HepG2 (cell line): ENCODE results near the gene TPGS1. TPM values are rescaled to one million over a fixed set of nuclear protein-coding genes. Genes with fewer than 3 reads are reported as not detected.

Experiments used
- EED ChIP-seq: sonication (generic); formaldehyde crosslinking; IDR thresholded peaks from 2 replicates; pipeline ENCODE4 v1.5.0; 2020; ENCODE audit warnings: mild to moderate bottlenecking, missing genetic modification reagents
- HNRNPK ChIP-seq: fragments of 200-400 bp; formaldehyde crosslinking; IDR thresholded peaks from 2 replicates; pipeline ENCODE4 v1.6.1; 2018; ENCODE audit warnings: low read length, low read depth, moderate library complexity, mild to moderate bottlenecking; ENCODE audit not compliant: poor library complexity, severe bottlenecking
- IKZF4 ChIP-seq: sonication (generic); formaldehyde crosslinking; IDR thresholded peaks from 2 replicates; pipeline ENCODE4 v1.5.1; 2020; ENCODE audit warnings: borderline replicate concordance, mild to moderate bottlenecking, low read depth, missing genetic modification reagents; ENCODE audit errors: not compliant biosample characterization
- KDM6A ChIP-seq: IDR thresholded peaks from 2 replicates; pipeline ENCODE4 v1.6.1; 2016; ENCODE audit warnings: low read depth
- MBNL3 ChIP-seq: fragments of 250-450 bp; sonication (Bioruptor Pico); conservative IDR thresholded peaks from 2 replicates; pipeline ENCODE4 v1.8.0; 2022; ENCODE audit warnings: mild to moderate bottlenecking, inconsistent platforms
- NR1H2 ChIP-seq: sonication (generic); formaldehyde crosslinking; IDR thresholded peaks from 2 replicates; pipeline ENCODE4 v1.8.1; 2022; ENCODE audit warnings: low read depth, missing genetic modification reagents, borderline replicate concordance
- PAWR ChIP-seq: sonication (generic); formaldehyde crosslinking; IDR thresholded peaks from 2 replicates; pipeline ENCODE4 v1.4.0; 2020; ENCODE audit warnings: missing genetic modification reagents, mild to moderate bottlenecking, borderline replicate concordance
- POGZ ChIP-seq: sonication (generic); formaldehyde crosslinking; IDR thresholded peaks from 2 replicates; pipeline ENCODE4 v1.4.0; 2020; ENCODE audit warnings: mild to moderate bottlenecking, missing genetic modification reagents
- RCOR2 ChIP-seq: IDR thresholded peaks from 2 replicates; pipeline ENCODE4 v1.6.1; 2016; ENCODE audit warnings: missing biosample characterization, missing genetic modification reagents
- REXO4 ChIP-seq: sonication (generic); formaldehyde crosslinking; IDR thresholded peaks from 2 replicates; pipeline ENCODE4 v1.8.0; 2022; ENCODE audit warnings: missing genetic modification reagents, mild to moderate bottlenecking, borderline replicate concordance
- SNAI1 ChIP-seq: sonication (generic); formaldehyde crosslinking; IDR thresholded peaks from 2 replicates; pipeline ENCODE4 v1.5.0; 2020; ENCODE audit warnings: mild to moderate bottlenecking, missing genetic modification reagents, borderline replicate concordance
- STAT5B ChIP-seq: sonication (generic); formaldehyde crosslinking; IDR thresholded peaks from 2 replicates; pipeline ENCODE4 v1.4.0; 2020; ENCODE audit warnings: missing genetic modification reagents
- TCF7L2 ChIP-seq: IDR thresholded peaks from 2 replicates; pipeline ENCODE4 v1.6.1; 2011; ENCODE audit warnings: mild to moderate bottlenecking, low read depth, low read length, moderate library complexity
- TGIF2 ChIP-seq: IDR thresholded peaks from 2 replicates; pipeline ENCODE4 v1.6.1; 2016; ENCODE audit warnings: control low read depth, missing compliant biosample characterization
- TRIM24 ChIP-seq: sonication (generic); formaldehyde crosslinking; IDR thresholded peaks from 2 replicates; pipeline ENCODE4 v1.8.0; 2022; ENCODE audit warnings: mild to moderate bottlenecking, missing genetic modification reagents
- ZFP36L1 ChIP-seq: sonication (generic); formaldehyde crosslinking; IDR thresholded peaks from 2 replicates; pipeline ENCODE4 v1.8.0; 2022; ENCODE audit warnings: mild to moderate bottlenecking, missing genetic modification reagents, moderate library complexity
- ZKSCAN1 ChIP-seq: fragments of 150-350 bp; IDR thresholded peaks from 2 replicates; pipeline ENCODE4 v1.6.1; 2014; ENCODE audit warnings: low read length
- ZNF138 ChIP-seq: sonication (generic); formaldehyde crosslinking; IDR thresholded peaks from 2 replicates; pipeline ENCODE4 v1.5.0; 2020; ENCODE audit warnings: mild to moderate bottlenecking, low read depth, missing genetic modification reagents
- ZNF780A ChIP-seq: sonication (generic); formaldehyde crosslinking; IDR thresholded peaks from 2 replicates; pipeline ENCODE4 v1.8.0; 2022; ENCODE audit warnings: mild to moderate bottlenecking, missing genetic modification reagents, moderate library complexity
- polyA plus RNA-seq, 8 experiments: library from polyadenylated mRNA; depleted of rRNA in 3 of 8; stranded (reverse) in 7 of 8; unstranded in 1 of 8; fragments of >200 nt; fragmentation: Illumina TruSeq in 4 of 8; extraction: Trizol in 4 of 8; gene quantifications; 2 replicates each; pipeline versions ENCODE4 v1.2.1 to v1.2.3, GENCODE V29; 2011 to 2016; ENCODE audit warnings: low read depth in 4 of 8, missing spikeins in 1 of 8, mixed read lengths in 1 of 8; ENCODE audit not compliant: insufficient read depth in 1 of 8
- total RNA-seq, 5 experiments: library from RNA; depleted of rRNA; stranded (reverse); fragments of >200 nt; fragmentation: Illumina TruSeq; extraction: Trizol; gene quantifications; 2 replicates each; pipeline ENCODE4 v1.2.3, GENCODE V29; 2016; ENCODE audit warnings: low read depth in 1 of 5
- TF ChIP-seq, protein P1 (sequence below): sonication (generic); formaldehyde crosslinking; IDR thresholded peaks from 2 replicates; pipeline ENCODE4 v1.4.0; 2020; ENCODE audit warnings: missing genetic modification reagents
- TF ChIP-seq, protein P2 (sequence below): sonication (generic); formaldehyde crosslinking; IDR thresholded peaks from 2 replicates; pipeline ENCODE4 v1.8.0; 2022; ENCODE audit warnings: mild to moderate bottlenecking, missing genetic modification reagents; ENCODE audit not compliant: insufficient replicate concordance
- TF ChIP-seq, protein P3 (sequence below): sonication (generic); formaldehyde crosslinking; IDR thresholded peaks from 2 replicates; pipeline ENCODE4 v1.5.1; 2020; ENCODE audit warnings: mild to moderate bottlenecking, missing genetic modification reagents, moderate library complexity
- TF ChIP-seq, protein P4 (sequence below): sonication (generic); formaldehyde crosslinking; IDR thresholded peaks from 2 replicates; pipeline ENCODE4 v1.8.0; 2022; ENCODE audit warnings: low read depth, missing genetic modification reagents

TPGS1 gene
- total and polyA plus RNA-seq, 2 of the 13 experiments (the other 11 are each of a cell fraction or from before 2014, with no cell fraction given): 1.1 to 6.2 TPM

DNA sequence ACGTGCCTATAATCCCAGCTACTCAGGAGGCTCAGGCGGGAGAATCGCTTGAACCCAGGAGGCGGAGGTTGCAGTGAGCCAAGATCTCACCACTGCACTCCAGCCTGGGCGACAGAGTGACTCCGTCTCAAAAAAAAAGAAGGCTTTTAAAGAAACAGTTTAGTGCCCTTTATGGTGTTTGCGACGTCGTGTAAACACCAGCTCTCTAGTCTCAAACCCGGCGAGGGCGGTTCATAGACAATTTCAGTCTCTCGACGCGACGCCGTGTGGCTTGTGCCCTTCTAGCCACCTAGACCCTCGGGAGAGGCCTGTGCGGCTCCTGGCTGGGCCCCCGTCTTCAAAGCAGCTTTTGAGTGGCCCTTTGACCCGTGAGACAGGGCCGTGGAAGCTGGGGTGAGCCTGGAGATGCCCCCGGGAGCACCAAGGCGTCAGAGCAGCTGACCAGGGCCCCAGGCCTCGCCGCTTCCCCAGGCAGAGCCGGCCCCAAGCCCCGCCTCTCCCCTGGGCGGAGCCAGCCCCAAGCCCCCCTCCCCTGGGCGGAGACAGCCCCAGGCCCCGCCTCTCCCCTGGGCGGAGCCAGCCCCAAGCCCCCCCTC, 16.1 kb upstream of the TPGS1 start (continued):
- TF ChIP-seq, protein P1, sequence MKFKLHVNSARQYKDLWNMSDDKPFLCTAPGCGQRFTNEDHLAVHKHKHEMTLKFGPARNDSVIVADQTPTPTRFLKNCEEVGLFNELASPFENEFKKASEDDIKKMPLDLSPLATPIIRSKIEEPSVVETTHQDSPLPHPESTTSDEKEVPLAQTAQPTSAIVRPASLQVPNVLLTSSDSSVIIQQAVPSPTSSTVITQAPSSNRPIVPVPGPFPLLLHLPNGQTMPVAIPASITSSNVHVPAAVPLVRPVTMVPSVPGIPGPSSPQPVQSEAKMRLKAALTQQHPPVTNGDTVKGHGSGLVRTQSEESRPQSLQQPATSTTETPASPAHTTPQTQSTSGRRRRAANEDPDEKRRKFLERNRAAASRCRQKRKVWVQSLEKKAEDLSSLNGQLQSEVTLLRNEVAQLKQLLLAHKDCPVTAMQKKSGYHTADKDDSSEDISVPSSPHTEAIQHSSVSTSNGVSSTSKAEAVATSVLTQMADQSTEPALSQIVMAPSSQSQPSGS (CRISPR knock-in tag): no peak
- TF ChIP-seq ZFP36L1: no peak
- TF ChIP-seq, protein P2, sequence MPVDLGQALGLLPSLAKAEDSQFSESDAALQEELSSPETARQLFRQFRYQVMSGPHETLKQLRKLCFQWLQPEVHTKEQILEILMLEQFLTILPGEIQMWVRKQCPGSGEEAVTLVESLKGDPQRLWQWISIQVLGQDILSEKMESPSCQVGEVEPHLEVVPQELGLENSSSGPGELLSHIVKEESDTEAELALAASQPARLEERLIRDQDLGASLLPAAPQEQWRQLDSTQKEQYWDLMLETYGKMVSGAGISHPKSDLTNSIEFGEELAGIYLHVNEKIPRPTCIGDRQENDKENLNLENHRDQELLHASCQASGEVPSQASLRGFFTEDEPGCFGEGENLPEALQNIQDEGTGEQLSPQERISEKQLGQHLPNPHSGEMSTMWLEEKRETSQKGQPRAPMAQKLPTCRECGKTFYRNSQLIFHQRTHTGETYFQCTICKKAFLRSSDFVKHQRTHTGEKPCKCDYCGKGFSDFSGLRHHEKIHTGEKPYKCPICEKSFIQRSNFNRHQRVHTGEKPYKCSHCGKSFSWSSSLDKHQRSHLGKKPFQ (CRISPR knock-in tag): no peak
- no peak for TF ChIP-seq POGZ (CRISPR knock-in tag)
- no peak for TF ChIP-seq STAT5B (CRISPR knock-in tag)
- TF ChIP-seq, protein P3, sequence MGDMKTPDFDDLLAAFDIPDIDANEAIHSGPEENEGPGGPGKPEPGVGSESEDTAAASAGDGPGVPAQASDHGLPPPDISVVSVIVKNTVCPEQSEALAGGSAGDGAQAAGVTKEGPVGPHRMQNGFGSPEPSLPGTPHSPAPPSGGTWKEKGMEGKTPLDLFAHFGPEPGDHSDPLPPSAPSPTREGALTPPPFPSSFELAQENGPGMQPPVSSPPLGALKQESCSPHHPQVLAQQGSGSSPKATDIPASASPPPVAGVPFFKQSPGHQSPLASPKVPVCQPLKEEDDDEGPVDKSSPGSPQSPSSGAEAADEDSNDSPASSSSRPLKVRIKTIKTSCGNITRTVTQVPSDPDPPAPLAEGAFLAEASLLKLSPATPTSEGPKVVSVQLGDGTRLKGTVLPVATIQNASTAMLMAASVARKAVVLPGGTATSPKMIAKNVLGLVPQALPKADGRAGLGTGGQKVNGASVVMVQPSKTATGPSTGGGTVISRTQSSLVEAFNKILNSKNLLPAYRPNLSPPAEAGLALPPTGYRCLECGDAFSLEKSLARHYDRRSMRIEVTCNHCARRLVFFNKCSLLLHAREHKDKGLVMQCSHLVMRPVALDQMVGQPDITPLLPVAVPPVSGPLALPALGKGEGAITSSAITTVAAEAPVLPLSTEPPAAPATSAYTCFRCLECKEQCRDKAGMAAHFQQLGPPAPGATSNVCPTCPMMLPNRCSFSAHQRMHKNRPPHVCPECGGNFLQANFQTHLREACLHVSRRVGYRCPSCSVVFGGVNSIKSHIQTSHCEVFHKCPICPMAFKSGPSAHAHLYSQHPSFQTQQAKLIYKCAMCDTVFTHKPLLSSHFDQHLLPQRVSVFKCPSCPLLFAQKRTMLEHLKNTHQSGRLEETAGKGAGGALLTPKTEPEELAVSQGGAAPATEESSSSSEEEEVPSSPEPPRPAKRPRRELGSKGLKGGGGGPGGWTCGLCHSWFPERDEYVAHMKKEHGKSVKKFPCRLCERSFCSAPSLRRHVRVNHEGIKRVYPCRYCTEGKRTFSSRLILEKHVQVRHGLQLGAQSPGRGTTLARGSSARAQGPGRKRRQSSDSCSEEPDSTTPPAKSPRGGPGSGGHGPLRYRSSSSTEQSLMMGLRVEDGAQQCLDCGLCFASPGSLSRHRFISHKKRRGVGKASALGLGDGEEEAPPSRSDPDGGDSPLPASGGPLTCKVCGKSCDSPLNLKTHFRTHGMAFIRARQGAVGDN (CRISPR knock-in tag): peak; percentile 91
- TF ChIP-seq HNRNPK: no peak
- TF ChIP-seq KDM6A: no peak
- TF ChIP-seq EED (CRISPR knock-in tag): no peak
- TF ChIP-seq ZNF780A (CRISPR knock-in tag): no peak
- no peak for TF ChIP-seq ZKSCAN1
- no peak for TF ChIP-seq RCOR2 (CRISPR knock-in tag)
- no peak for TF ChIP-seq IKZF4
- TF ChIP-seq PAWR (CRISPR knock-in tag): no peak
- TF ChIP-seq NR1H2 (CRISPR knock-in tag): no peak
- TF ChIP-seq TRIM24: no peak
- no peak for TF ChIP-seq TGIF2 (CRISPR knock-in tag)
- no peak for TF ChIP-seq REXO4 (CRISPR knock-in tag)
- TF ChIP-seq, protein P4, sequence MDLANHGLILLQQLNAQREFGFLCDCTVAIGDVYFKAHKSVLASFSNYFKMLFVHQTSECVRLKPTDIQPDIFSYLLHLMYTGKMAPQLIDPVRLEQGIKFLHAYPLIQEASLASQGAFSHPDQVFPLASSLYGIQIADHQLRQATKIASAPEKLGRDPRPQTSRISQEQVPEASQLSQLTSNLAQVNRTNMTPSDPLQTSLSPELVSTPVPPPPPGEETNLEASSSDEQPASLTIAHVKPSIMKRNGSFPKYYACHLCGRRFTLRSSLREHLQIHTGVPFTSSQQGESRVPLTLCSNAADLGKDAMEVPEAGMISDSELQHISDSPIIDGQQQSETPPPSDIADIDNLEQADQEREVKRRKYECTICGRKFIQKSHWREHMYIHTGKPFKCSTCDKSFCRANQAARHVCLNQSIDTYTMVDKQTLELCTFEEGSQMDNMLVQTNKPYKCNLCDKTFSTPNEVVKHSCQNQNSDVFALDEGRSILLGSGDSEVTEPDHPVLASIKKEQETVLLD (CRISPR knock-in tag): no peak
- no peak for TF ChIP-seq ZNF138 (CRISPR knock-in tag)
- TF ChIP-seq TCF7L2: no peak
- TF ChIP-seq MBNL3: no peak
- no peak for TF ChIP-seq SNAI1 (CRISPR knock-in tag)
